Mesendoderm (in vitro differentiated cells): Measurements from ENCODE around the gene LMTK3.

Source experiments
- DNase-seq: peaks from one replicate; pipeline ENCODE4 v3.0.0; 2013
- H2AK5ac ChIP-seq: 2 replicates; pipeline ENCODE4 v1.6.1; 2013; ENCODE audit warnings: low read length, inconsistent platforms
- H2BK120ac ChIP-seq: 2 replicates; pipeline ENCODE4 v1.6.1; 2013; ENCODE audit warnings: low read depth, mild to moderate bottlenecking, low read length, moderate library complexity, mixed read lengths
- H2BK15ac ChIP-seq: replicated peaks from 2 replicates; pipeline ENCODE4 v1.6.1; 2013; ENCODE audit warnings: low read depth, mild to moderate bottlenecking, moderate library complexity
- H2BK5ac ChIP-seq: 2 replicates; pipeline ENCODE4 v1.6.1; 2013; ENCODE audit warnings: low read length, inconsistent platforms
- H3K18ac ChIP-seq: 2 replicates; pipeline ENCODE4 v1.6.1; 2013; ENCODE audit warnings: mild to moderate bottlenecking, low read length, mixed read lengths
- H3K23ac ChIP-seq: one replicate; pipeline ENCODE4 v1.6.1; 2013; ENCODE audit warnings: low read length
- H3K27ac ChIP-seq: 2 replicates; pipeline ENCODE4 v1.5.1; 2013; ENCODE audit warnings: low read depth, mild to moderate bottlenecking, inconsistent platforms, low read length, moderate library complexity
- H3K27me3 ChIP-seq: 2 replicates; pipeline ENCODE4 v1.6.1; 2013; ENCODE audit warnings: low read length, control low read depth, mild to moderate bottlenecking, inconsistent platforms; ENCODE audit not compliant: insufficient read depth, poor library complexity
- H3K36me3 ChIP-seq: 2 replicates; pipeline ENCODE4 v1.6.1; 2013; ENCODE audit warnings: low read length, inconsistent platforms; ENCODE audit not compliant: control insufficient read depth, insufficient read depth
- H3K4ac ChIP-seq: one replicate; pipeline ENCODE4 v1.6.1; 2013; ENCODE audit warnings: low read depth, mild to moderate bottlenecking, low read length, moderate library complexity
- H3K4me1 ChIP-seq: 2 replicates; pipeline ENCODE4 v1.6.1; 2013; ENCODE audit warnings: low read depth, low read length, inconsistent platforms; ENCODE audit not compliant: control insufficient read depth
- H3K4me2 ChIP-seq: 2 replicates; pipeline ENCODE4 v1.6.1; 2013; ENCODE audit warnings: low read length
- H3K4me3 ChIP-seq: 2 replicates; pipeline ENCODE4 v1.5.1; 2013; ENCODE audit warnings: mild to moderate bottlenecking, low read length
- H3K56ac ChIP-seq: one replicate; pipeline ENCODE4 v1.6.1; 2013; ENCODE audit warnings: low read length
- H3K79me1 ChIP-seq: 2 replicates; pipeline ENCODE4 v1.6.1; 2013; ENCODE audit warnings: low read length, inconsistent platforms
- H3K79me2 ChIP-seq: 2 replicates; pipeline ENCODE4 v1.6.1; 2013; ENCODE audit warnings: mild to moderate bottlenecking, low read length; ENCODE audit not compliant: control insufficient read depth, insufficient read depth
- H3K9ac ChIP-seq: 2 replicates; pipeline ENCODE4 v1.6.1; 2013; ENCODE audit warnings: low read length, inconsistent platforms
- H4K5ac ChIP-seq: one replicate; pipeline ENCODE4 v1.6.1; 2013; ENCODE audit warnings: low read length
- H4K8ac ChIP-seq: one replicate; pipeline ENCODE4 v1.6.1; 2013; ENCODE audit warnings: low read depth, mild to moderate bottlenecking, control low read depth, low read length, moderate library complexity
- WGBS: extraction: QIAGEN DNeasy Blood & Tissue Kit; methylation state at CpG from one replicate; pipeline ENCODE4 v1.1.7; 2013; ENCODE audit warnings: low lambda C conversion rate, missing lambda C conversion rate; ENCODE audit not compliant: insufficient coverage; ENCODE audit errors: extremely low coverage; 5-methylcytosine and 5-hydroxymethylcytosine counted together

Gene LMTK3

GRCh38 chr19:48484247-48484893 is 27.3 kb downstream of the LMTK3 start:
- H3K79me1 ChIP-seq, result no peaks in the 10 kb centered on the region
- no peak overlapping the region for H3K4ac ChIP-seq
- no peak overlapping the region for H2BK120ac ChIP-seq
- no CpG with 5 or more reads among the region's 16 CpGs for WGBS
- H3K4me3 ChIP-seq, result no peak overlapping the region
- H3K4me1 ChIP-seq, result no peaks in the 10 kb centered on the region
- DNase-seq, result no peak
- H3K9ac ChIP-seq, result no peak overlapping the region
- no peaks in the 10 kb centered on the region for H3K79me2 ChIP-seq
- no peak overlapping the region for H2AK5ac ChIP-seq
- peaks cover 9% of the 10 kb centered on the region for H3K36me3 ChIP-seq
- no peak overlapping the region for H4K8ac ChIP-seq
- H2BK5ac ChIP-seq, result no peak overlapping the region
- H3K56ac ChIP-seq, result no peak overlapping the region
- H3K27me3 ChIP-seq, result no peaks in the 10 kb centered on the region
- no peak overlapping the region for H3K18ac ChIP-seq
- no peak overlapping the region for H3K23ac ChIP-seq
- no peak overlapping the region for H2BK15ac ChIP-seq
- no peak overlapping the region for H3K4me2 ChIP-seq
- no peak overlapping the region for H4K5ac ChIP-seq
- H3K27ac ChIP-seq, result no peak overlapping the region

DNA sequence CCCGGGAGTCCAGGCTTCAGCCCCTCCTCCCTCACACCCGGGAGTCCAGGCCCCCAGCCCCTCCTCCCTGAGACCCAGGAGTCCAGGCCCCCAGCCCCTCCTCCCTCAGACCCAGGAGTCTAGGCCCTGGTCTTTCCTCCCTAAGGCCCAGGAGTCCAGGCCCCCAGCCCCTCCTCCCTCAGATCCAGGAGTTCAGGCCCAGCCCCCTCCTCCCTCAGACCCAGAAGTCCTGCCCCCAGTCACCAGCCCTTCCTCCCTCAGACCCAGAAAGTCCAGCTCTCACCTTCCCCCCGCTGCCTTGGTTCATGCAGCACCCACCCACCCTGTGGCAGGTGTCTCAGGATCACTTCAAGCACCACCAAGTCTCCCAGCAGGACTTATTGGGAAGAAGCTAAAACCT is 28.3 kb downstream of the LMTK3 start:
- no peak overlapping the region for H3K4me3 ChIP-seq
- H4K8ac ChIP-seq, result no peak overlapping the region
- no peaks in the 10 kb centered on the region for H3K79me2 ChIP-seq
- H3K18ac ChIP-seq, result no peak overlapping the region
- H2BK120ac ChIP-seq, result no peak overlapping the region
- no peak overlapping the region for H3K23ac ChIP-seq
- H3K56ac ChIP-seq, result no peak overlapping the region
- H3K4me2 ChIP-seq, result no peak overlapping the region
- H2AK5ac ChIP-seq, result no peak overlapping the region
- no peak overlapping the region for H3K9ac ChIP-seq
- no peaks in the 10 kb centered on the region for H3K27me3 ChIP-seq
- H2BK5ac ChIP-seq, result no peak overlapping the region
- WGBS, result no CpG with 5 or more reads among the region's 3 CpGs
- H4K5ac ChIP-seq, result no peak overlapping the region
- no peak overlapping the region for H3K4ac ChIP-seq
- H3K4me1 ChIP-seq, result no peaks in the 10 kb centered on the region
- no peak for DNase-seq
- no peak overlapping the region for H2BK15ac ChIP-seq
- H3K79me1 ChIP-seq, result no peaks in the 10 kb centered on the region
- H3K36me3 ChIP-seq, result peaks cover 11% of the 10 kb centered on the region
- H3K27ac ChIP-seq, result no peak overlapping the region

GRCh38 chr19:48481846-48482639 is 29.6 kb downstream of the LMTK3 start:
- H3K36me3 ChIP-seq, result peaks cover 13% of the 10 kb centered on the region
- no peak overlapping the region for H2BK5ac ChIP-seq
- H4K8ac ChIP-seq, result no peak overlapping the region
- no peak overlapping the region for H3K23ac ChIP-seq
- H3K4me1 ChIP-seq, result no peaks in the 10 kb centered on the region
- no peaks in the 10 kb centered on the region for H3K79me1 ChIP-seq
- no peak overlapping the region for H3K18ac ChIP-seq
- no peak for DNase-seq
- H2AK5ac ChIP-seq, result no peak overlapping the region
- H3K4me3 ChIP-seq, result no peak overlapping the region
- H3K4me2 ChIP-seq, result no peak overlapping the region
- no peak overlapping the region for H3K27ac ChIP-seq
- no peaks in the 10 kb centered on the region for H3K79me2 ChIP-seq
- no peak overlapping the region for H4K5ac ChIP-seq
- no peak overlapping the region for H3K9ac ChIP-seq
- no peak overlapping the region for H2BK15ac ChIP-seq
- WGBS, result no CpG with 5 or more reads among the region's 7 CpGs
- no peaks in the 10 kb centered on the region for H3K27me3 ChIP-seq
- no peak overlapping the region for H3K4ac ChIP-seq
- H3K56ac ChIP-seq, result no peak overlapping the region
- H2BK120ac ChIP-seq, result no peak overlapping the region

GRCh38 chr19:48480558-48481500 is 30.8 kb downstream of the LMTK3 start:
- Histone ChIP-seq H4K5ac (no peak overlapping the region), H2BK15ac (no peak overlapping the region), H3K4me3 (no peak overlapping the region), H3K9ac (no peak overlapping the region), H2BK5ac (no peak overlapping the region), H3K79me2 (no peaks in the 10 kb centered on the region), H3K36me3 (peaks cover 18% of the 10 kb centered on the region), H3K27ac (no peak overlapping the region), H4K8ac (no peak overlapping the region), H2BK120ac (no peak overlapping the region), H3K4me2 (no peak overlapping the region), H3K4ac (no peak overlapping the region), H3K18ac (no peak overlapping the region), H3K79me1 (no peaks in the 10 kb centered on the region), H2AK5ac (no peak overlapping the region), H3K4me1 (no peaks in the 10 kb centered on the region), H3K23ac (no peak overlapping the region), H3K56ac (no peak overlapping the region), H3K27me3 (no peaks in the 10 kb centered on the region)
- no peak for DNase-seq
- WGBS, result no CpG with 5 or more reads among the region's 52 CpGs

DNA sequence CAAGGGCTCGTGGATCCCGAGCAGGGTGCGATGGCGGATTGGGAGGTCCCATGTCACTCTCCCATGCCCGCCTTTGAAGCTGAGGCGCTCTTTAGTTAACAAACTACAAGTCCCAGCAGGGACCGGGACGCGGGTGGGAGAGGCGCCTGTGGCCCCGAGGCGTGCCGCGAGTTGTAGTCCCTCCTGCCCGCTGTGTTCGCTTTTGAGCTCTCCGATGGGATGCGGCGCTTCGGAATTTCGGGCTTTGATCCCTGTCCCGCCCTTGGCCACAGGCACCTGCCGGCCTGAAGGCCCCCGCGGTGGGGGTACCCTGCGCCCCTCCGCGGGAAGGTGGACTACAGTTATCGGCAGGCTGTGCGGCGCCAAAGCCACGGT is 31.5 kb downstream of the LMTK3 start:
- Histone ChIP-seq H3K27ac (no peak overlapping the region), H3K79me1 (no peaks in the 10 kb centered on the region), H3K4ac (no peak overlapping the region), H3K27me3 (no peaks in the 10 kb centered on the region), H3K23ac (no peak overlapping the region), H3K4me2 (no peak overlapping the region), H2AK5ac (no peak overlapping the region), H4K5ac (no peak overlapping the region), H2BK5ac (no peak overlapping the region), H3K4me1 (no peaks in the 10 kb centered on the region), H3K36me3 (peaks cover 20% of the 10 kb centered on the region), H3K56ac (no peak overlapping the region), H3K9ac (no peak overlapping the region), H3K18ac (no peak overlapping the region), H4K8ac (no peak overlapping the region), H2BK120ac (no peak overlapping the region), H2BK15ac (no peak overlapping the region), H3K79me2 (no peaks in the 10 kb centered on the region), H3K4me3 (no peak overlapping the region)
- no peak for DNase-seq
- no CpG with 5 or more reads among the region's 32 CpGs for WGBS
